T-helper 1 cell treated with Interleukin-12 subunit alpha and Interleukin-12 subunit beta and Interleukin-4 antibody, amounts not matched to agents 30 μg/mL and 1 μg/mL, for 36 hours (primary cell): Measurements from ENCODE around the gene TNFRSF6B.

Experiments used
- H3K27ac Mint-ChIP-seq: one replicate; pipeline ENCODE4 v1.8.0; 2021; ENCODE audit warnings: mild to moderate bottlenecking, mixed read lengths
- H3K27me3 Mint-ChIP-seq: one replicate; pipeline ENCODE4 v1.8.0; 2021; ENCODE audit warnings: low read depth, mixed read lengths
- H3K36me3 Mint-ChIP-seq: one replicate; pipeline ENCODE4 v1.8.0; 2021; ENCODE audit warnings: low read depth, mixed read lengths
- H3K4me1 Mint-ChIP-seq: one replicate; pipeline ENCODE4 v1.8.0; 2021; ENCODE audit warnings: low read depth, mixed read lengths
- H3K4me3 Mint-ChIP-seq: one replicate; pipeline ENCODE4 v1.8.0; 2021; ENCODE audit warnings: mild to moderate bottlenecking, moderate library complexity, mixed read lengths
- H3K9me3 Mint-ChIP-seq: one replicate; pipeline ENCODE4 v1.8.0; 2021; ENCODE audit warnings: mixed read lengths

Gene TNFRSF6B

GRCh38 chr20:63672666-63673065, 23.8 kb upstream of the TNFRSF6B start:
- no peaks in the 10 kb centered on the region for H3K9me3 Mint-ChIP-seq
- peaks cover 21% of the 10 kb centered on the region for H3K36me3 Mint-ChIP-seq

GRCh38 chr20:63673951-63674350, 22.5 kb upstream of the TNFRSF6B start:
- H3K4me1 Mint-ChIP-seq: no peaks in the 10 kb centered on the region
- H3K9me3 Mint-ChIP-seq: no peaks in the 10 kb centered on the region
- no peak overlapping the region for H3K4me3 Mint-ChIP-seq
- no peaks in the 10 kb centered on the region for H3K27me3 Mint-ChIP-seq
- no peak overlapping the region for H3K27ac Mint-ChIP-seq
- H3K36me3 Mint-ChIP-seq: peaks cover 16% of the 10 kb centered on the region

More at GRCh38 chr20:63672666-63673065, 23.8 kb upstream of the TNFRSF6B start:
- H3K4me3 Mint-ChIP-seq: no peak overlapping the region
- no peaks in the 10 kb centered on the region for H3K27me3 Mint-ChIP-seq
- H3K27ac Mint-ChIP-seq: no peak overlapping the region
- no peaks in the 10 kb centered on the region for H3K4me1 Mint-ChIP-seq

- no peaks in the 10 kb centered on the region for H3K4me1 Mint-ChIP-seq
- peaks cover 10% of the 10 kb centered on the region for H3K36me3 Mint-ChIP-seq
These were observed 20.6 kb upstream of the TNFRSF6B start for GRCh38 chr20:63675681-63676368.

GRCh38 chr20:63678071-63678470, 18.4 kb upstream of the TNFRSF6B start:
- no peaks in the 10 kb centered on the region for H3K4me1 Mint-ChIP-seq
- no peak overlapping the region for H3K27ac Mint-ChIP-seq
- no peak overlapping the region for H3K4me3 Mint-ChIP-seq
- H3K27me3 Mint-ChIP-seq: no peaks in the 10 kb centered on the region
- H3K9me3 Mint-ChIP-seq: no peaks in the 10 kb centered on the region
- peaks cover 10% of the 10 kb centered on the region for H3K36me3 Mint-ChIP-seq

More at GRCh38 chr20:63675681-63676368, 20.6 kb upstream of the TNFRSF6B start:
- no peaks in the 10 kb centered on the region for H3K9me3 Mint-ChIP-seq
- no peak overlapping the region for H3K27ac Mint-ChIP-seq
- no peaks in the 10 kb centered on the region for H3K27me3 Mint-ChIP-seq
- no peak overlapping the region for H3K4me3 Mint-ChIP-seq

- H3K27me3 Mint-ChIP-seq: no peaks in the 10 kb centered on the region
- no peak overlapping the region for H3K4me3 Mint-ChIP-seq
- H3K4me1 Mint-ChIP-seq: no peaks in the 10 kb centered on the region
- H3K9me3 Mint-ChIP-seq: no peaks in the 10 kb centered on the region
- peaks cover 12% of the 10 kb centered on the region for H3K36me3 Mint-ChIP-seq
- H3K27ac Mint-ChIP-seq: no peak overlapping the region
These were observed 17.6 kb upstream of the TNFRSF6B start for GRCh38 chr20:63678667-63679465.

- no peak overlapping the region for H3K4me3 Mint-ChIP-seq
- H3K27ac Mint-ChIP-seq: no peak overlapping the region
- peaks cover 12% of the 10 kb centered on the region for H3K36me3 Mint-ChIP-seq
- H3K4me1 Mint-ChIP-seq: no peaks in the 10 kb centered on the region
- no peaks in the 10 kb centered on the region for H3K27me3 Mint-ChIP-seq
- no peaks in the 10 kb centered on the region for H3K9me3 Mint-ChIP-seq
These were observed 16.6 kb upstream of the TNFRSF6B start for GRCh38 chr20:63679799-63680305.

GRCh38 chr20:63680427-63680826, 16.0 kb upstream of the TNFRSF6B start:
- no peaks in the 10 kb centered on the region for H3K4me1 Mint-ChIP-seq
- no peak overlapping the region for H3K27ac Mint-ChIP-seq
- H3K27me3 Mint-ChIP-seq: no peaks in the 10 kb centered on the region
- H3K9me3 Mint-ChIP-seq: no peaks in the 10 kb centered on the region
- no peak overlapping the region for H3K4me3 Mint-ChIP-seq
- H3K36me3 Mint-ChIP-seq: peaks cover 12% of the 10 kb centered on the region

GRCh38 chr20:63680857-63681608, 15.4 kb upstream of the TNFRSF6B start:
- Mint-ChIP-seq H3K27me3 (no peaks in the 10 kb centered on the region), H3K9me3 (no peaks in the 10 kb centered on the region), H3K4me3 (no peak overlapping the region), H3K4me1 (no peaks in the 10 kb centered on the region), H3K36me3 (peaks cover 9% of the 10 kb centered on the region), H3K27ac (no peak overlapping the region)

GRCh38 chr20:63681609-63682142, 14.8 kb upstream of the TNFRSF6B start:
- H3K27ac Mint-ChIP-seq: no peak overlapping the region
- H3K4me3 Mint-ChIP-seq: no peak overlapping the region
- no peaks in the 10 kb centered on the region for H3K4me1 Mint-ChIP-seq
- H3K36me3 Mint-ChIP-seq: peaks cover 4% of the 10 kb centered on the region
- H3K9me3 Mint-ChIP-seq: no peaks in the 10 kb centered on the region
- no peaks in the 10 kb centered on the region for H3K27me3 Mint-ChIP-seq

GRCh38 chr20:63682384-63683139, 13.9 kb upstream of the TNFRSF6B start:
- peaks cover 4% of the 10 kb centered on the region for H3K36me3 Mint-ChIP-seq
- no peaks in the 10 kb centered on the region for H3K27me3 Mint-ChIP-seq
- H3K4me3 Mint-ChIP-seq: no peak overlapping the region
- H3K9me3 Mint-ChIP-seq: no peaks in the 10 kb centered on the region
- peaks cover 4% of the 10 kb centered on the region for H3K4me1 Mint-ChIP-seq
- H3K27ac Mint-ChIP-seq: no peak overlapping the region

GRCh38 chr20:63685269-63686026, 11.0 kb upstream of the TNFRSF6B start:
- Mint-ChIP-seq H3K27ac (no peak overlapping the region), H3K27me3 (no peaks in the 10 kb centered on the region), H3K4me1 (peaks cover 4% of the 10 kb centered on the region), H3K9me3 (no peaks in the 10 kb centered on the region), H3K4me3 (no peak overlapping the region), H3K36me3 (peaks cover 4% of the 10 kb centered on the region)

GRCh38 chr20:63686094-63686491, 10.4 kb upstream of the TNFRSF6B start:
- H3K36me3 Mint-ChIP-seq: peaks cover 4% of the 10 kb centered on the region
- peaks cover 4% of the 10 kb centered on the region for H3K4me1 Mint-ChIP-seq
- H3K9me3 Mint-ChIP-seq: no peaks in the 10 kb centered on the region
- no peak overlapping the region for H3K27ac Mint-ChIP-seq
- H3K27me3 Mint-ChIP-seq: no peaks in the 10 kb centered on the region
- no peak overlapping the region for H3K4me3 Mint-ChIP-seq
